Stimulated activated CD8-positive, alpha-beta memory T cell treated with anti-CD3 and anti-CD28 coated beads, Interleukin-12 subunit alpha, Interleukin-12 subunit beta, amount 100 ng/mL, for 24 hours (primary cell): Measurements from ENCODE around the gene PAFAH2.
"Not testable (repeated sequence)": the region's sequence is repeated elsewhere in the genome, so short reads cannot be mapped to it uniquely, and the experiment has no call there.

Experiments
- DNase-seq: peaks from one replicate; pipeline ENCODE4 v3.0.0-alpha.2; 2020; ENCODE audit errors: extremely low read depth

The PAFAH2 gene

GRCh38 chr1:25985171-25985570, 12.7 kb downstream of the PAFAH2 start:
- no peak for DNase-seq

- DNase-seq, result no peak
These were observed 18.7 kb downstream of the PAFAH2 start for GRCh38 chr1:25979210-25979609.

GRCh38 chr1:25978403-25978802, 19.5 kb downstream of the PAFAH2 start:
- no peak for DNase-seq

GRCh38 chr1:25977801-25978200, 20.1 kb downstream of the PAFAH2 start:
- no peak for DNase-seq

- no peak for DNase-seq
These were observed 24.1 kb downstream of the PAFAH2 start for GRCh38 chr1:25973610-25974321.

GRCh38 chr1:25971811-25972180, 26.1 kb downstream of the PAFAH2 start:
- no peak for DNase-seq

GRCh38 chr1:25971066-25971810, 26.6 kb downstream of the PAFAH2 start:
- DNase-seq, result no peak

- DNase-seq, result no peak
These were observed 30.6 kb downstream of the PAFAH2 start for GRCh38 chr1:25967308-25967707.

- no peak for DNase-seq
These were observed 38.3 kb downstream of the PAFAH2 start for GRCh38 chr1:25959611-25960010.

- no peak for DNase-seq
These were observed 39.4 kb downstream of the PAFAH2 start for GRCh38 chr1:25958465-25958864.

- no peak for DNase-seq
These were observed 42.3 kb downstream of the PAFAH2 start for GRCh38 chr1:25955553-25955952.

- DNase-seq, result no peak
These were observed 43.5 kb downstream of the PAFAH2 start for GRCh38 chr1:25954282-25954938.

GRCh38 chr1:25952841-25953401, 44.9 kb downstream of the PAFAH2 start:
- DNase-seq, result no peak

- DNase-seq, result no peak
These were observed 49.2 kb downstream of the PAFAH2 start for GRCh38 chr1:25948641-25949040.

- DNase-seq, result no peak
These were observed 50.8 kb downstream of the PAFAH2 start for GRCh38 chr1:25947027-25947426.

GRCh38 chr1:25945761-25946160, 52.1 kb downstream of the PAFAH2 start:
- no peak for DNase-seq

- no peak for DNase-seq
These were observed 52.9 kb downstream of the PAFAH2 start for GRCh38 chr1:25944986-25945385.

GRCh38 chr1:25943511-25943910, 54.4 kb downstream of the PAFAH2 start:
- DNase-seq, result not testable (repeated sequence)

GRCh38 chr1:25936947-25937346, 60.9 kb downstream of the PAFAH2 start:
- DNase-seq, result no peak

- DNase-seq, result no peak
These were observed 64.1 kb downstream of the PAFAH2 start for GRCh38 chr1:25933479-25934365.

- not testable (repeated sequence) for DNase-seq
These were observed 65.0 kb downstream of the PAFAH2 start for GRCh38 chr1:25932811-25933400.
